Measurements from ENCODE around the gene ABTB1. TPM values are rescaled to one million over a fixed set of nuclear protein-coding genes. Genes with fewer than 3 reads are reported as not detected.
"Not testable (repeated sequence)": the region's sequence is repeated elsewhere in the genome, so short reads cannot be mapped to it uniquely, and the experiment has no call there.

ABTB1 gene
- total RNA-seq, 2 experiments from 2014 or later = 6.8 to 8.0 TPM

DNA sequence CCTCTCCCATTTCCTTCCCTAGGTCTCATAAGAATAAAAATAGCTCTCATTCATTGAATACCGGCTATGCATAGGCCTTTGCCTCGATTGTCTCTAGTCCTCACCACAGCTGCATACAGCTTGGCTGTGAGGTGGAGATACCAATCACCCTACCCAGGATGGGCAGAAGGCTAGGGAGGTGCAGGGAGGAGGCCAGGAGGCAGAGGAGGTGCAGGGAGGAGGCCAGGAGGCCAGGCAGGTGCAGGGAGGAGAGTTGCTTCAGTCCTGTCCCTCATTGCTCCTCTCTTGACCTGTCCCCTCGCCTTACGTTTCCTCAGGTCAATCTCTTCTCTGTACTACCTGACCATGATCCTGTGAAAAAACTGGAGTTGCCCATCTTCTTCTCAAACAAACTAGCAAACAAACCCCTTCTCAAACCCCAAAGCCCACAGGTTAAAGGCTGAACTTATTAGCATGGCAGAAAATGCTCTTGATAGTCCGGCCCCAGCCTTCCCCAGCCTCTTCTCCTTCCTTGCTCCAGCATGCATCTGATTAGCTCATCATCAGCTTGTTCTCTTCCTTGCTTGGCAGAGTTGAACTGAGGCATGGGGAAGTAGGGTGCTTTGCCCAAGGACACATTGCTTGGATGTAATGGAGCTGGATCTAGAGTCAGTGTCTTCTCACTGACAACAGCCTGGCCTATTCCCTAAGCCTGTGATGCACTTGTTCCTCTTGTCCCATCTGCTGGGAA lies 27.9 kb upstream of the ABTB1 start:
- H3K9me3 Mint-ChIP-seq = no peaks in the 10 kb centered on the region
- H3K4me3 Mint-ChIP-seq = no peak overlapping the region
- no peaks in the 10 kb centered on the region for H3K36me3 Mint-ChIP-seq
- no peak overlapping the region for H3K27ac Mint-ChIP-seq
- H3K27me3 Mint-ChIP-seq = no peaks in the 10 kb centered on the region
- H3K4me1 Mint-ChIP-seq = no peaks in the 10 kb centered on the region
- DNase-seq = no peak

DNA sequence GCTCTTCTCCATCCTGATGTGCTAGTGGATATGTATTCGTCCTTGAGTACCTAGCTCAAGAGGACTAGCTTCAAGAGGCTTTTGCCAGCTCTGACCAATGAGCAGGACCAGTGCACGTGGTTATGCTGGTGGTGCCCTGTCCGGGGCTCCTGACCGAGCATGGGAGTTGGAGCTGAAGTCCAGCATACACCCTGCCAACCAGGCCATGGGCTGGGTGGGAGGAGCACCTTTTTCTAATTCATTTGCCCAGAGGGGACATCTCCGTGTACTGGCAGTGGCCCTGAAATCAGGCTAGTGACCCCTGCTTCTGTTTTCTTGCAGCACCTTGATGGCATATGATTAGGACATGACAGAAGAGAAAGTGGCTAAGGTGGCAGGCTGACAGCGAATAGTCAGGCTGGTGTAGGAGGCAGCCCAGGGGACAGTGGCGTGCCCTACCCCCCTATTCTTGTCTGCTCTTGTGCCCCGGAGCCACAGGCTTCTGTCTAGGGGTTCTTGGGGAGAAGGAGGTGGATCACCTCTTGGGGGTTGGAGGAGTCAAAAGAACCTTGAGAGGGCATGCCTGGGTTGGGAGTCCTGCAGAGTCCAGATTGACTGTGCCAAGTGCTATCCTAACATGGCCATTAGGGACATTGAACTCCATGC lies 27.3 kb upstream of the ABTB1 start:
- H3K4me3 Mint-ChIP-seq = no peak overlapping the region
- H3K27me3 Mint-ChIP-seq = no peaks in the 10 kb centered on the region

DNA sequence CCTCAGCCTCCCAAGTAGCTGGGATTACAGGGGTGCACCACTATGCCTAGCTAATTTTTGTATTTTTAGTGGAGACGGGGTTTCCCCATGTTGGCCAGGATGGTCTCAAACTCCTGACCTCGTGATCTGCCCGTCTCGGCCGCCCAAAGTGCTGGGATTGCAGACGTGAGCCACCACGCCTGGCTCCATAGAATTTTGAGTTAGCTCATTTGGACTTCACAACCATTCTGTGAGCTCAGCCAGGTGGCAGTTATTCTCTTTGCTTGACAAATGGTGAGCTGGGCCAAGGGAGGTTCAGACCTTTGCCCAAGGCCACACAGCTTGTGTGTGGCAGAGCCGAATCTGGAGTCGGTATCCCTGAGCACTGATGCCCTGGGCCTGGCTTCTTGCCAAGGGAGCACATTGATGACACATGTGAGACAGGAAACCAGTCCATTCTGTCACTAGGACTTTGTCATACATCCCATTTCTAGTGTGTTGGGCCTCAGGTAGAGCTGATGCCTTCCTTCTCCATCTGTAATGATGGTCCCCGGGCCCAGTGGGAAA lies 26.2 kb upstream of the ABTB1 start:
- no peak for DNase-seq
- Mint-ChIP-seq H3K4me3 (no peak overlapping the region), H3K27me3 (no peaks in the 10 kb centered on the region), H3K9me3 (no peaks in the 10 kb centered on the region), H3K27ac (no peak overlapping the region), H3K4me1 (no peaks in the 10 kb centered on the region), H3K36me3 (no peaks in the 10 kb centered on the region)

More for the DNA sequence above, 27.3 kb upstream of the ABTB1 start:
- no peak for DNase-seq
- H3K4me1 Mint-ChIP-seq = no peaks in the 10 kb centered on the region
- H3K27ac Mint-ChIP-seq = no peak overlapping the region
- no peaks in the 10 kb centered on the region for H3K9me3 Mint-ChIP-seq
- no peaks in the 10 kb centered on the region for H3K36me3 Mint-ChIP-seq

DNA sequence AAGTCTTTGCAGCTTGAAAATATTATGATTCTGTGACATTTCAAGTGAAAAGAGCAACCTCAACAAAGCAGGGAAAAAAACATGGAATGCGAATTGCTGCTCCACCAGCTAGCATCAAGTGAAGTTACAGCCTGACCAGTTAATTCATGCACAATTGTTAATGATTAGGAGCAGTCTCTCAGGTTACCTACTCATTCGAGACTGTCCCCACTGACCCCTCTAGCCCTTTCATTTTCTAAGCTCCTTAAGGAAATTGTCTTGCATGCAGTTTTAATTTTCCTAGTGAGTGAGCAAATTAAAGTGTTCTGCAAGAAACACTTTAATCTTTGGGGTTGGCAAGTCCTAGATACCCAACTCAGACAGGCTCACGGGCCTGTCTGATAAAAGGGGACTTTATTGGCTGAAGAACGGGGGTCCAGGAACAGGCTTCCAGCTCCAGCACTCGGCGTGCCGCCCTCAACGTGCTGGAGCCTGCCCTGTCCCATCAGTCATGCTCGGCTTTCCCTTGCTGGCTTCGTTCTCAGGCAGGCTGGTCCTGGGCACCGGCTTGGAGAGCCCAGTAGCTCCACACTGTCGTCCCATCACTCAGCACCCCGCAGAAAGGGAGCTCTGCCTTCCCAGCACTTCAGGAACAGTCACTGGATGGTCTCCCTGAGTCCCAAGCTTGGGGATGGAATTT lies 25.4 kb upstream of the ABTB1 start:
- Mint-ChIP-seq H3K4me1 (no peaks in the 10 kb centered on the region), H3K27me3 (no peaks in the 10 kb centered on the region), H3K4me3 (no peak overlapping the region), H3K36me3 (no peaks in the 10 kb centered on the region), H3K9me3 (no peaks in the 10 kb centered on the region), H3K27ac (no peak overlapping the region)
- no peak for DNase-seq

DNA sequence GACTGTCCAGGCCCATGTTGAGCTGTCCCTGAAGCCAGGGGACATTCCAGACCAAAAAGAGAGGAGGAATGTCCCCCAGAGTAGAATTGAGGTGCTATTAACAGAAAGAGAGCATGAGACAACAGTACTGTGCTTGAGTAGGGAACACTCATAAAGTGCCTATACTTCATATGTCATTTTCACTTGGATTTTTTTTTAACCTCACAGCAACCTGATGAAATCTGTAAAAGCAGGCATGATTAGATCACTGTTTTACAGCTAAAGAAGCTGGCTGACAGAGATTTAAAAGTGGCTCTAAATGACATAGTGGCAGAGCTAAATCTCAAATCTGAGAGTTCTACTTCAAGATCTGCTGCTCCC lies 24.9 kb upstream of the ABTB1 start:
- H3K4me1 Mint-ChIP-seq = no peaks in the 10 kb centered on the region
- no peaks in the 10 kb centered on the region for H3K9me3 Mint-ChIP-seq
- no peak overlapping the region for H3K4me3 Mint-ChIP-seq
- no peaks in the 10 kb centered on the region for H3K27me3 Mint-ChIP-seq
- H3K27ac Mint-ChIP-seq = no peak overlapping the region
- H3K36me3 Mint-ChIP-seq = no peaks in the 10 kb centered on the region
- DNase-seq = no peak

DNA sequence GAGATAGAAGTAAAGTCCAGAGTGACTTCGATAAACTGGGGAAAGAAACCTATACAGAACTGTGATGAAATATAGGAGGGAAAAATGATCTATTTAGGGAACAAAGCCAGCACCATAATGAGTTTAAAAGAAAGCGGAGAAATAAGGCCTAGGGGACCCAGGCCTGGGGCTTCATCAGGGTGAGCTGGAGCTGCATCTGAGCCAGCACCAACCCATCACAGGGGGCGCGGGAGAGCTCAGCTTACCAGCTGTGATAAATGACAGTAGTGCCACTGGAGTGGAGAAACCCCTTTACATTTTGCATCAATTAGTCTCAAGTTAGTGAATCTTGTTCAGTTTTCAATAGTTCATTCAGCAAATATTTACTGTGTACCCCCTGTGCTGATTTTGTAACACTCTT lies 22.5 kb upstream of the ABTB1 start:
- no peaks in the 10 kb centered on the region for H3K9me3 Mint-ChIP-seq
- no peaks in the 10 kb centered on the region for H3K27me3 Mint-ChIP-seq
- DNase-seq = no peak
- H3K4me1 Mint-ChIP-seq = no peaks in the 10 kb centered on the region
- no peak overlapping the region for H3K4me3 Mint-ChIP-seq
- H3K36me3 Mint-ChIP-seq = no peaks in the 10 kb centered on the region
- no peak overlapping the region for H3K27ac Mint-ChIP-seq

DNA sequence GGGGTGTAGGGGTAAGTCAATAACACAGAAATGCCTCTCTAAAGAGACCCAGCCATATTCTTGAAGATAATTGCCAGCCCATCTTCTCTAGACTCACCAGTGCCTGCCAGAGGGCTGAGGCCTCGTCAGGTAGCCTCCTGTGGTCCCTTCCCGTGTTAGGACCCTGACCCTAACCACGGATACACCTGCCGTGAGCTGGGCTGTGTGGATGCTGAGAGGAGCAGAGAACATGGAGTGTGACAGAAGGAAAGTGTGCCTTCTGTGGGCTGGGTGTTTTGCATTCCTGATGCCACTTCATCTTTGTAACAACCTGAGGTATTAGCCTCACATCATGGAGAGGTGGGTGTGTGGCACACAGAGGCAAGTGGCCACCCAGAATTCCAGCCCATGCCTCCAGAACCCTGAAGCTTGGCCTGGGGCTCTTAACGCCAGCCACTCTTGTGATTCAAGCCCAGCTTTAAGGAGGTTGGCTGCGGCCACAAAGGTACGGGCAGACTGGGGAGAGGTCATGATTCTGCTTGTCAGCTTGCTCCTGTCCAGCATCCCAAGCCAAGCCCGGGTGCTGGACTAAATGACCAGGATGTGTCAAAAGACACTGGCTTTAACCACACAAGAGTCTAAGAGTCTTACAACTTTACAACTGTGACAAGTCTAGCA lies 21.1 kb upstream of the ABTB1 start:
- Mint-ChIP-seq H3K36me3 (no peaks in the 10 kb centered on the region), H3K4me1 (no peaks in the 10 kb centered on the region), H3K27me3 (no peaks in the 10 kb centered on the region), H3K9me3 (no peaks in the 10 kb centered on the region), H3K27ac (no peak overlapping the region), H3K4me3 (no peak overlapping the region)
- DNase-seq = no peak

DNA sequence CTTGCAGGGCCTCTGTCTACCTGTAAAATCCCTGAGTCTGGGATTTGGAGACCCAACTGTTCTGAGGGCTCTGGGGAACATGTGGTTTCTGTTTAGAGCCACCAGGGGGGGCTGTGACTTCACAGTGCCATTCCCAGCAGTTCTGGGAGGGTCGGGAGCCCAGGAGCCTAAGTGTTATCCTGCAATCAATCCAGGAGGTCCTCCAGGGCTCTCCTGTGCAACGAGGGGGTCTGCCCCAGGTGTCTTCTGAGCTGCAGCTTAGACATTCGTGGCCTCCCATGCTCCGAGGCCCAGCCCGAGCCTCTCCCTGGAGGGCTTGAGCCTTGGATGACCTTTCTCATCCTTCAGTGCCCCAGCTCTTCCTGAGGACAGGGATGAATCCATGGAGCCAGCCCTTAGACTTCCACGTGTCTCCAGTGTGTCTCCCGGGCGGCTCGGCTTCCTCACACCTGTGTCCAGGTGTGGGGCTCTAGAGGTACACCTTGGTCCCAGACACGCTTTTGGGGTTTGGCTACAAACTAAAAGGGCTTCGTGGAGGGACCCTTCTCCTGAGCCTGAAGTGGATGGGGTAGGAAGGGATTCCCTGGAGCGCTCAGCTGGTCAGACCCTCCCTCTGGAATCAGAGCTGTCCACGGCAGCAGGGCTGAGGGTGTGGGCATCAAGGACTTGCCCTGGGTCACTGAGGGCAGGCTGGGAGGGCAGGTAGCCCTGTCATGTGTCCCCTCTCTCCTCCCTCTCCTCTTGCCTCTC lies 20.3 kb upstream of the ABTB1 start:
- Mint-ChIP-seq H3K27ac (no peak overlapping the region), H3K27me3 (no peaks in the 10 kb centered on the region)
- no peak for DNase-seq

DNA sequence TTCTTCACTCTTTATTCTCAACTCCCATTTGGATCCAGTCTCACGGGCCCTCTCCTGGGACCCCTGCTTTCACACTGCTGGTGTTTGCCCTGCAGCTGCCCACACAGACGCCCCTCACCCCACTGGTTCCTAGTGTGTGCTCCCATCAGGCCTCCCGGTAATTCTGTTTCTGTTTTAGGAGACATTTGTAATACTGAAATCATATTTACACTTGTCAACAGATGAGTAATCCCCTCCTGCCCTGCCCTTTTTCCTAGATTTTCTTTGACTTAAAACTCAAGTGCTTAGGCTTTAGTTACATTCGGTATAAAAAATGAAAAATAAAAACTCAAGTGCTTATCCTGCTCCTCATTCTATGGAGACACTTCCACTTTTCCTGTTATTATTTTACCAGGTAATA lies 18.4 kb upstream of the ABTB1 start:
- Mint-ChIP-seq H3K27ac (no peak overlapping the region), H3K27me3 (no peaks in the 10 kb centered on the region), H3K36me3 (no peaks in the 10 kb centered on the region), H3K4me1 (no peaks in the 10 kb centered on the region), H3K4me3 (no peak overlapping the region), H3K9me3 (no peaks in the 10 kb centered on the region)
- no peak for DNase-seq

More for the DNA sequence above, 20.3 kb upstream of the ABTB1 start:
- Mint-ChIP-seq H3K9me3 (no peaks in the 10 kb centered on the region), H3K36me3 (no peaks in the 10 kb centered on the region), H3K4me1 (no peaks in the 10 kb centered on the region), H3K4me3 (no peak overlapping the region)

DNA sequence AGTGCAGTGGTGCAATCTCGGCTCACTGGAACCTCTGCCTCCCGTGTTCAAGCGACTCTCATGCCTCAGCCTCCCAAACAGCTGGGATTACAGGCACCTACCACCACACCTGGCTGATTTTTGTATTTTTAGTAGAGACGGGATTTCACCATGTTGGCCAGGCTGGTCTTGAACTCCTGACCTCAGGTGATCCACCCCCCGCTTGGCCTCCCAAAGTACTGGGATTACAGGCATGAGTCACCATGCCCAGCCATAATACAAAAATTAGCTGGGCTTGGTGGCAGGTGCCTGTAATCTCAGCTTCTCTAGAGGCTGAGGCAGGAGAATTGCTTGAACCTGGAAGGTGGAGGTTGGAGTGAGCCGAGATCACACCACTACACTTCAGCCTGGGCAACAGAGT lies 17.8 kb upstream of the ABTB1 start:
- H3K27ac Mint-ChIP-seq, DNase-seq, H3K27me3 Mint-ChIP-seq, H3K4me3 Mint-ChIP-seq, H3K9me3 Mint-ChIP-seq, H3K36me3 Mint-ChIP-seq, H3K4me1 Mint-ChIP-seq: not testable (repeated sequence)

DNA sequence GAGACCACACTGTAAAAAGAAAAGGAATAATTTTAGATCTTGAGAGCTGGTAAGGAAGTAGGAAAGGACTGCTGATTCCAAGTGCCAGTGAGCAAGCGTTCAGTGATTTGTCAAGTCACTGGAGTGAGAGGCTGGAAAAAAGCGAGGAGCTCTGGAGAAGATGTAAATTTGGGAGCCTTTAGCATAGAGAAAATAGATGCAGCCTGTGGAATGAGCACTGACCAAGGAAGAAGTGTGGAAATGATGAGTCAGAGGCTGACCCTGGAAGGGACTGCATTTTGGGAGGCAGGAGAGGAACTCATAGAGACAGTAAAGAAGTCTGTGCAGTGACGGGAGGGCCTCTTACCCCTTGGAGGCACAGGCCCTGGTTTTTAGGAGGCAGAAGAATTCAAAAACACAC lies 17.1 kb upstream of the ABTB1 start:
- no peaks in the 10 kb centered on the region for H3K4me1 Mint-ChIP-seq
- no peaks in the 10 kb centered on the region for H3K36me3 Mint-ChIP-seq
- H3K4me3 Mint-ChIP-seq = no peak overlapping the region
- no peaks in the 10 kb centered on the region for H3K9me3 Mint-ChIP-seq
- no peaks in the 10 kb centered on the region for H3K27me3 Mint-ChIP-seq
- no peak overlapping the region for H3K27ac Mint-ChIP-seq
- DNase-seq = no peak

DNA sequence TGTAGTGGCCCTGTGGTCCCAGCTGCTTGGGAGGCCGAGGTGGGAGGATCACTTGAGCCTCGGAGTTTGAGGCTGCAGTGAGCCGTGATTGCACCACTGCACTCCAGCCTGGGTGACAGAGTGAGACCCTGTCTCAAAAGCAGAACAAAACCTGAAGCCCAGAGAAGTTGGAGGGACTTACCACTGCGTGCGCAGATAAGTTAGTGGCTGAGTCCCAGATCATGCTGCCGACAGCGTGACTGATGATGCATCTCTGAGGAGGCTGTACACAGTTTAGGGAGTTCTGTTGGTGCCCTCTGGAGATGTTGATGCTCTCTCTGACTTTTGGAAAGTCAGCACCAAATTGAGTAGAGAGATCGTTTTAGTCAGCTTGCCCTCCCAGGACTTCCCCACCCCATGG lies 15.8 kb upstream of the ABTB1 start:
- no peak overlapping the region for H3K27ac Mint-ChIP-seq
- no peaks in the 10 kb centered on the region for H3K9me3 Mint-ChIP-seq
- no peaks in the 10 kb centered on the region for H3K4me1 Mint-ChIP-seq
- DNase-seq = no peak
- no peak overlapping the region for H3K4me3 Mint-ChIP-seq
- no peaks in the 10 kb centered on the region for H3K36me3 Mint-ChIP-seq
- no peaks in the 10 kb centered on the region for H3K27me3 Mint-ChIP-seq

DNA sequence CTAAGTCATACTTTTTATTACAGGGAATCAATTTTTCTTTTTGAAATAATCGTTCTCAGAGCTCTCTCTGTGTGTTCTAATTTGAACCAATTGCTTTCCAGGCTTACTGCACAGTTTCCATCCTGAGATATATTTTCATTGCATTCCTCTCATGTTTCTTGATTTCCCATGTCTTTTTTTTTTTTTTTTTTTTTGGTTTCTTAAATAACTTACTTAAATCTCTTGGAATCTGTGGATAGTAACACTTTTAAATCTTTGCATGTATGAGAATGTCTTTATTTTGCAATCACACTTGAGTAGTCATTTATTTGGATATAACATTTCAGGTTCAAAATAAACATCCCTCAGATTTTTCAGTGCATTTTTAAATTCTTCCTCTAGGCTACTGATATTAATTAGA lies 14.5 kb upstream of the ABTB1 start:
- Mint-ChIP-seq H3K4me1 (no peaks in the 10 kb centered on the region), H3K27ac (no peak overlapping the region), H3K4me3 (no peak overlapping the region), H3K36me3 (no peaks in the 10 kb centered on the region), H3K9me3 (no peaks in the 10 kb centered on the region), H3K27me3 (no peaks in the 10 kb centered on the region)
- DNase-seq = no peak

DNA sequence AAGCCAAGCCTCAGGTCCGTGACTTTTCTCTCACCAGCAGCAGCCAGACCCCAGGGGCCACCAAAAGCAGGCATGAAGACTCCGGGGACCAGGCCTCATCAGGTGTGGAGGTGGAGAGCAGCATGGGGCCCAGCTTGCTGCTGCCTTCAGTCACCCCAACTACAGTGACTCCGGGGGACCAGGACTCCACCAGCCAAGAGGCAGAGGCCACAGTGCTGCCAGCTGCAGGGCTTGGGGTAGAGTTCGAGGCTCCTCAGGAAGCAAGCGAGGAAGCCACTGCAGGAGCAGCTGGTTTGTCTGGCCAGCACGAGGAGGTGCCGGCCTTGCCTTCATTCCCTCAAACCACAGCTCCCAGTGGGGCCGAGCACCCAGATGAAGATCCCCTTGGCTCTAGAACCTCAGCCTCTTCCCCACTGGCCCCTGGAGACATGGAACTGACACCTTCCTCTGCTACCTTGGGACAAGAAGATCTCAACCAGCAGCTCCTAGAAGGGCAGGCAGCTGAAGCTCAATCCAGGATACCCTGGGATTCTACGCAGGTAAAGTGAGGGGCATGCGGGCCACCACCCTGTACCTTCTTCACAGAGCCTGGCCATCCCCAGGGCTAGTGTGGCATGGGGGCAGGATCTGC lies 12.0 kb upstream of the ABTB1 start:
- Mint-ChIP-seq H3K4me3 (no peak overlapping the region), H3K4me1 (no peaks in the 10 kb centered on the region), H3K27me3 (no peaks in the 10 kb centered on the region), H3K36me3 (no peaks in the 10 kb centered on the region), H3K9me3 (no peaks in the 10 kb centered on the region), H3K27ac (no peak overlapping the region)
- no peak for DNase-seq

Measured in activated naive CD8-positive, alpha-beta T cell treated with anti-CD3 and anti-CD28 coated beads for 36 hours (primary cell).